AG04449 (cell line): Measurements from ENCODE around the gene CNTNAP2.

Experiments
- CTCF ChIA-PET: fragments of 350-600 bp; formaldehyde crosslinking; extraction: SDS; loops from one replicate; lab custom pipeline; 2021; ENCODE audit warnings: antibody characterized with exemption; lab: Yijun Ruan, JAX
- POLR2A ChIA-PET: fragments of 400-600, 350-600 bp; formaldehyde crosslinking; extraction: SDS; loops from one replicate; lab custom pipeline; 2020; ENCODE audit warnings: antibody characterized with exemption, inconsistent platforms; lab: Yijun Ruan, JAX
- DNase-seq: peaks from one replicate; pipeline ENCODE4 v3.0.0-alpha.2; 2010; ENCODE audit warnings: low read depth, low spot score
- H3K4me3 ChIP-seq: 2 replicates; pipeline ENCODE4 v1.5.1; 2011; ENCODE audit warnings: low read depth, mild to moderate bottlenecking, control low read depth, low read length
- TF ChIP-seq, protein P1 (sequence below): IDR thresholded peaks from one replicate; pipeline ENCODE4 v1.5.1; 2011; ENCODE audit warnings: mild to moderate bottlenecking, moderate library complexity, low read length, control low read depth, inconsistent platforms; ENCODE audit not compliant: insufficient read depth; ENCODE audit errors: missing control alignments

Gene CNTNAP2

DNA sequence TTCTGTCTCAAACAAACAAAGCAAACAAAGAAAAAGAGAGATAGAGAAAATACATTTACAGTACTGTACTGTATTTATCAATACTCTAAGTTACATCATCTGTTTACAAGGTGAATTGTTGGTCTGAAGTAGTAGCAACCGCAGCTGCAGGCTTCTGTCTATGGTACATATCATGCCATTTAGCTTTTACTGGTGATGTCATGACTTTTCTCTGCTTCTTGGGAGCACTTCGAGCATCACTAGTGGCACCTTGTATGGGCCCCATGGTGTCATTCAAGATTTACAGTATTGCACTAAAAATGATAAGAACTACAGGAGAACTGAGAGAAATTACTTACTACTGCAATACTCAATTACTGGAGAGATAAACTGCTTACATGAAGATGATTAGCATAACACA lies 826.9 kb downstream of the CNTNAP2 start:
- TF ChIP-seq, protein P1, sequence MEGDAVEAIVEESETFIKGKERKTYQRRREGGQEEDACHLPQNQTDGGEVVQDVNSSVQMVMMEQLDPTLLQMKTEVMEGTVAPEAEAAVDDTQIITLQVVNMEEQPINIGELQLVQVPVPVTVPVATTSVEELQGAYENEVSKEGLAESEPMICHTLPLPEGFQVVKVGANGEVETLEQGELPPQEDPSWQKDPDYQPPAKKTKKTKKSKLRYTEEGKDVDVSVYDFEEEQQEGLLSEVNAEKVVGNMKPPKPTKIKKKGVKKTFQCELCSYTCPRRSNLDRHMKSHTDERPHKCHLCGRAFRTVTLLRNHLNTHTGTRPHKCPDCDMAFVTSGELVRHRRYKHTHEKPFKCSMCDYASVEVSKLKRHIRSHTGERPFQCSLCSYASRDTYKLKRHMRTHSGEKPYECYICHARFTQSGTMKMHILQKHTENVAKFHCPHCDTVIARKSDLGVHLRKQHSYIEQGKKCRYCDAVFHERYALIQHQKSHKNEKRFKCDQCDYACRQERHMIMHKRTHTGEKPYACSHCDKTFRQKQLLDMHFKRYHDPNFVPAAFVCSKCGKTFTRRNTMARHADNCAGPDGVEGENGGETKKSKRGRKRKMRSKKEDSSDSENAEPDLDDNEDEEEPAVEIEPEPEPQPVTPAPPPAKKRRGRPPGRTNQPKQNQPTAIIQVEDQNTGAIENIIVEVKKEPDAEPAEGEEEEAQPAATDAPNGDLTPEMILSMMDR: no peak
- POLR2A ChIA-PET: no interaction called here
- no peak overlapping the region for H3K4me3 ChIP-seq
- CTCF ChIA-PET: no interaction called here
- no peak for DNase-seq

DNA sequence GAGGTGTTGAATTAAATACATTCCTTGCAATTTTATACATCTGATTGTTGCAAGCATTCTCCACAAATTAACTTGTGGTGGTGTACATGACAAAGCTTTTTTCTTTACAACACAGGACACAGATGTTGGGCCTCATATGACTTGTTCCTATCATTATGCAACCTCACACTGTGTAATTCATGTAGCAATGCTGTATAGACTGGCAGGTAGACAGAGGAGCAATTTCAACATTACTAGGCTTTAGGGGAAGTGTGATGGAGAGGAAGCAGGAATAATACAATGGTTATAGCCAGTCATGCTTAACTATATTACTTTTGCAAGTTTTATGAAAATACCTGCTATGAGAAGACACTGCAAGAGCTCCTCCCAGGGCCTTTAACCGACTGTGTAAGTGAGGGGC lies 832.1 kb downstream of the CNTNAP2 start:
- POLR2A ChIA-PET: no interaction called here
- no peak overlapping the region for H3K4me3 ChIP-seq

DNA sequence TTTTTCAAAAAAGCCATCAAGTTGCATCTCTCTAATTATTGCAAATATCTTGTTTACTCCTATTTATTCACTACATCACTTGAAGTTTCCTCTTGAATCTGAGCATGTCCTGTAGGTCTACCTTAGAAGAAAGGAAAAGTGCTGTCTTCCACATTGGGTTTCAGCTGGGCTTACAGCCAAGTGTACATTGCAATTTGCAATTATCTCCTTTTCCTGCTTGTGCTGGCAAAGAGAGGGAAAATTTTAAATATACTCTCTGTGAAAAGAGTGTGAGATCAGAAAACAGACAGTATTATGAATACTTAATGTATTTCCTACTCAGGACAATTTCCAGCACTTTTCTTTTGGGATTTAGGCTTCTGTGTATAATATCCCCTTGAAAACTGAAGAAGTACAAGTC lies 839.7 kb downstream of the CNTNAP2 start:
- POLR2A ChIA-PET: no interaction called here
- CTCF ChIA-PET: no interaction called here
- no peak for DNase-seq
- TF ChIP-seq, protein P1: no peak
- no peak overlapping the region for H3K4me3 ChIP-seq

More for the DNA sequence above, 832.1 kb downstream of the CNTNAP2 start:
- TF ChIP-seq, protein P1: no peak
- DNase-seq: no peak
- CTCF ChIA-PET: no interaction called here

DNA sequence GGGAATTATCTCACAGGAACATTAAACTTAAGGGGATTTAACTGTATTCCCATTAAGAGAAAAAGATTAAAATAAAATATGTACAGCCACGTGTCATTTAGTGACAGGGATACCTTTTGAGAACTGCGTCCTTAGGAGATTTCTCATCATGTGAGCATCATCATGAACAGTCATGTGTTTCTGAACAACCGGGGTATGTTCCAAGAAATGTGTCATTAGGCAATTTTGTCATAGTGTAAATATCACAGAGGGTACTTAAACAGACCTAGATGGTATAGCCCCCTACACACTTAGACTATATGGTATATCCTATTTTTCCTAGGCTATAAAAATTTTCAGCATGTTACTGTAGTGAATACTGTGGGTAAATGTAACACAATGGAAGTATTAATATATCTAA lies 840.3 kb downstream of the CNTNAP2 start:
- TF ChIP-seq, protein P1: no peak
- H3K4me3 ChIP-seq: no peak overlapping the region
- ChIA-PET POLR2A (no interaction called here), CTCF (no interaction called here)
- DNase-seq: no peak

DNA sequence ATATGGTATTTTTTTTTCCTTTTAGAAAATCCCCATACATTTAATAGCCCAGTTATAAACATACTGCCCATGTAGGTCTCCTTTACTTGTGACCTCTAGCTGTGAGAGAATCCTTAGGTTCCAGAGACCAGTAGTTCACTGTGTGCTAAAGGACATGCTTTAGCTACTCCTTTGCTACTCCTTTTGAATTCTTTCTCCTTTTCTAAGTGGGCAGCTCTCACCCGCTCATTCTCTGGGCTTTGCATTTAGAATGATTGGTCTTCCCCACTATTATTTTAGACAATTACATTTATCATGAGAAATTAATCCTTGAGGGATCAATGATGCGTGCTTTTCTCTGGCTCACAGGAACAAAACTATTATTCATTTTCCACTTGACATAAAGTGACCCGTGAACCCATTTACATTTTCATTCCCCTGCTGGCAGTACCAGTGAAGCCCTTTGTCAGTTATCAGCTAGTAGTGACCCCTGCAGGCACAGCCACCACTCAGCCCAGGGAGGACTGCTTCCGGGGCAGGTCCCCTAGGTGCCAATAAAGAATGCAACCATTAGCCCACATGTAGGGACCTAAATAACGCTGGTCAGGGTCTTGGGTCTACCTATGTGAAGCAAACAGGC lies 844.3 kb downstream of the CNTNAP2 start:
- TF ChIP-seq, protein P1: no peak
- H3K4me3 ChIP-seq: no peak overlapping the region
- CTCF ChIA-PET: no interaction called here
- POLR2A ChIA-PET: no interaction called here
- no peak for DNase-seq

DNA sequence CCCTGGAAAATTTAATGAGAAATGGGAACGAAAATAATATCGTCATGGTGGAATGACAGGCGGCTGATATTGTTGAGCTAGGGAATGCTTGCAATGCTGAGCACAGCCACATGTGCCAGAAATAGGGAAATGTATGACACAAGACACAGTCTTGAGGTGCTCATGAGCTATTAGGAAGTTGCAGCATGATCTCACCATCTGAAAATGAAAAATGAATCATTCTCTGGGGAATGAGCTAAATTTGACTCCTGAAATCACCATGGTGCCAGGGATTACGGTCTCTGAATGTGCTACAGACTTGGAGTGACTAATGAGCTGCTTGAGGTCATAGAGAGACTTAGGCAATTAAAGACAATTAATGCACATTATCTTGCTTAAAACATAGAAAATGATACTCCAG lies 845.0 kb downstream of the CNTNAP2 start:
- TF ChIP-seq, protein P1: no peak
- peak; percentile 69 for DNase-seq
- CTCF ChIA-PET: no interaction called here
- POLR2A ChIA-PET: no interaction called here
- H3K4me3 ChIP-seq: no peak overlapping the region
